ENCODE data around the gene MOGAT3. TPM values are rescaled to one million over a fixed set of nuclear protein-coding genes. Genes with fewer than 3 reads are reported as not detected.

MOGAT3 gene
- total RNA-seq, 2 donors from 2014 or later, result 1.3 TPM; not detected in 1

DNA sequence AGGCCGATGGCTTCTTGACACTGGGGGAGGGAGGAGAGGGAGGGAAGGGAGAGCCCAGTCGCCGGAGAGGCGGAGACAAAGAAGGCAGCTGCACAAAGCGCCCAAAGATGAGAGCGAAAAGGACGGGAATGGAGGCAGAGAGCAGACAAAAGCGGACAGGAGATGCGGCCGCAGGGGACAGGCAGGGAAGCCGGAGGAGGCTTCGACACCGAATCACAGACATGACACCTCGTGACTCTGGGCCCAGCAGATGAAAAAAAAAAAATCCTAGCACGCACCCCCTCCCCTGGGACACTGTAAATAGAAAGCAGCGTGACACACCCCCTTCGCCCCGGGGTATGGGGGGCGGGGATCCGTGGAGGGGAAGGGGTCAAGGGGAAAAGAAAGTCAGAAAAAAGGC, 21.7 kb downstream of the MOGAT3 start:
- H3K4me1 ChIP-seq (ENCODE audit: control insufficient read depth, insufficient read depth, low read length), result no peaks in the 10 kb centered on the region
- H3K27ac Mint-ChIP-seq, result no peak overlapping the region
- H3K9me3 Mint-ChIP-seq, result peaks cover 1% of the 10 kb centered on the region
- peak overlapping the region; percentile 56 for H3K4me3 ChIP-seq (ENCODE audit: low read length)
- TF ChIP-seq, protein P1, sequence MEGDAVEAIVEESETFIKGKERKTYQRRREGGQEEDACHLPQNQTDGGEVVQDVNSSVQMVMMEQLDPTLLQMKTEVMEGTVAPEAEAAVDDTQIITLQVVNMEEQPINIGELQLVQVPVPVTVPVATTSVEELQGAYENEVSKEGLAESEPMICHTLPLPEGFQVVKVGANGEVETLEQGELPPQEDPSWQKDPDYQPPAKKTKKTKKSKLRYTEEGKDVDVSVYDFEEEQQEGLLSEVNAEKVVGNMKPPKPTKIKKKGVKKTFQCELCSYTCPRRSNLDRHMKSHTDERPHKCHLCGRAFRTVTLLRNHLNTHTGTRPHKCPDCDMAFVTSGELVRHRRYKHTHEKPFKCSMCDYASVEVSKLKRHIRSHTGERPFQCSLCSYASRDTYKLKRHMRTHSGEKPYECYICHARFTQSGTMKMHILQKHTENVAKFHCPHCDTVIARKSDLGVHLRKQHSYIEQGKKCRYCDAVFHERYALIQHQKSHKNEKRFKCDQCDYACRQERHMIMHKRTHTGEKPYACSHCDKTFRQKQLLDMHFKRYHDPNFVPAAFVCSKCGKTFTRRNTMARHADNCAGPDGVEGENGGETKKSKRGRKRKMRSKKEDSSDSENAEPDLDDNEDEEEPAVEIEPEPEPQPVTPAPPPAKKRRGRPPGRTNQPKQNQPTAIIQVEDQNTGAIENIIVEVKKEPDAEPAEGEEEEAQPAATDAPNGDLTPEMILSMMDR (conservative IDR thresholded peaks at IDR 0.05), result no peak
- H3K36me3 Mint-ChIP-seq (ENCODE audit: low read depth), result peaks cover under 1% of the 10 kb centered on the region
- H3K27ac ChIP-seq (ENCODE audit: low read depth, low read length), result peak overlapping the region; percentile 60
- 5 to 6% methylated on average over 10 to 20 of the region's 20 CpGs for WGBS, 2 experiments (ENCODE audit: insufficient coverage in 1 of 2, insufficient read length in 1 of 2)
- no peaks in the 10 kb centered on the region for H3K36me3 ChIP-seq (ENCODE audit: control insufficient read depth, insufficient read depth, low read length)
- no peak overlapping the region for H3K9ac ChIP-seq (ENCODE audit: extremely low read depth, low read length, poor library complexity, severe bottlenecking)
- H3K27me3 Mint-ChIP-seq (ENCODE audit: insufficient read depth), result peaks cover 87% of the 10 kb centered on the region
- peak; percentile 71 for DNase-seq
- peaks cover 67% of the 10 kb centered on the region for H3K27me3 ChIP-seq (ENCODE audit: control insufficient read depth, insufficient read depth, low read length, poor library complexity, severe bottlenecking)
- no peaks in the 10 kb centered on the region for H3K9me3 ChIP-seq (ENCODE audit: control insufficient read depth, low read length)
- H3K4me1 Mint-ChIP-seq, result peaks cover 10% of the 10 kb centered on the region
- peak overlapping the region; percentile 49 for H3K4me3 Mint-ChIP-seq

DNA sequence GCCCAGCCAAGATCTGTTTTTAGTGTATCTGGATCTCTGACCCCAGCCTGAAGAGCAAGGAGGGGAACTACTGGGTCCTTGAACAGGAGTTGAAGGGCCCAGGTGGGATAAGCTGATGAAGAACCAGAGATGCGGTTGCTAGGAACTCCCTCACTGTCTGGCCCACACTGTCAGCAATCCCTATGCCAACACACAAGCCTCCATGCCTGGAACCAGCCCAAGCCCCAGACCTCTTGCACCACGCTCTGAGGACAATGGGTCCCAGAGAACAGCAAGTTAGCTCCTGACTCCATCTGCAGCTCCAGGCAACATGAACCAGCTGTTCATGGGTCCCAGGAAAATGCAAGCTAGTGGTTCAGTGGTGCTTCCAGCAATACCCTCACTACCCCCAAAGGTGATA, 23.2 kb downstream of the MOGAT3 start:
- TF ChIP-seq, protein P1 (conservative IDR thresholded peaks at IDR 0.05), result no peak
- H3K27ac ChIP-seq (ENCODE audit: low read depth, low read length), result no peak overlapping the region
- H3K27me3 ChIP-seq (ENCODE audit: control insufficient read depth, insufficient read depth, low read length, poor library complexity, severe bottlenecking), result peaks cover 81% of the 10 kb centered on the region
- H3K27me3 Mint-ChIP-seq (ENCODE audit: insufficient read depth), result peaks cover 100% of the 10 kb centered on the region
- H3K4me3 ChIP-seq (ENCODE audit: low read length), result no peak overlapping the region
- H3K36me3 ChIP-seq (ENCODE audit: control insufficient read depth, insufficient read depth, low read length), result no peaks in the 10 kb centered on the region
- H3K27ac Mint-ChIP-seq, result no peak overlapping the region
- H3K9me3 ChIP-seq (ENCODE audit: control insufficient read depth, low read length), result no peaks in the 10 kb centered on the region
- peaks cover 2% of the 10 kb centered on the region for H3K9me3 Mint-ChIP-seq
- no peaks in the 10 kb centered on the region for H3K4me1 ChIP-seq (ENCODE audit: control insufficient read depth, insufficient read depth, low read length)
- 90% methylated on average over 2 of the region's 2 CpGs for whole genome bisulfite sequencing, 2 experiments (ENCODE audit: insufficient coverage in 1 of 2, insufficient read length in 1 of 2)
- H3K4me1 Mint-ChIP-seq, result peaks cover 12% of the 10 kb centered on the region
- no peak overlapping the region for H3K4me3 Mint-ChIP-seq
- no peak overlapping the region for H3K9ac ChIP-seq (ENCODE audit: extremely low read depth, low read length, poor library complexity, severe bottlenecking)
- no peak for DNase-seq
- peaks cover 2% of the 10 kb centered on the region for H3K36me3 Mint-ChIP-seq (ENCODE audit: low read depth)

DNA sequence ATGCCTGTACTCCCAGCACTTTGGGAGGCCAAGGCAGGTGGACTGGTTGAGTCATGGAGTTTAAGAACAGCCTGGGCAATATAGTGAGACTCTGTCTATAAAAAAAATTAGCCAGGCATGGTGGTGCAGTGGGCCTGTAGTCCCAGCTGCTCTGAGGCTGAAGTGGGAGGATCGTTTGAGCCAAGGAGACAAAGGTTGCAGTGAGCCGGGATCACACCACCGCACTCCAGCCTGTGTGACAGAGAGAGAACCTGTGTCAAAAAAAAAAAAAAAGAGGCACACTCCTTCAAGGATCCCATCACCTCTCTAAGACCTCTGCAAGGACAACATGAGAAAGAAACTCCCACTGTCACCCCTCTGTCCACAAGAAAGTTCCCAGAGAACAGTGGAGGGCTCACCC, 25.2 kb downstream of the MOGAT3 start:
- Mint-ChIP-seq H3K4me3 (no peak overlapping the region), H3K27ac (no peak overlapping the region), H3K27me3 (ENCODE audit: insufficient read depth) (peaks cover 100% of the 10 kb centered on the region), H3K4me1 (peaks cover 14% of the 10 kb centered on the region), H3K9me3 (peaks cover 2% of the 10 kb centered on the region), H3K36me3 (ENCODE audit: low read depth) (peaks cover 2% of the 10 kb centered on the region)
- Histone ChIP-seq H3K9ac (ENCODE audit: extremely low read depth, low read length, poor library complexity, severe bottlenecking) (no peak overlapping the region), H3K36me3 (ENCODE audit: control insufficient read depth, insufficient read depth, low read length) (no peaks in the 10 kb centered on the region), H3K27ac (ENCODE audit: low read depth, low read length) (no peak overlapping the region), H3K4me3 (ENCODE audit: low read length) (no peak overlapping the region), H3K27me3 (ENCODE audit: control insufficient read depth, insufficient read depth, low read length, poor library complexity, severe bottlenecking) (peaks cover 91% of the 10 kb centered on the region), H3K4me1 (ENCODE audit: control insufficient read depth, insufficient read depth, low read length) (no peaks in the 10 kb centered on the region), H3K9me3 (ENCODE audit: control insufficient read depth, low read length) (no peaks in the 10 kb centered on the region)
- TF ChIP-seq, protein P1 (conservative IDR thresholded peaks at IDR 0.05), result no peak
- WGBS, 2 experiments (ENCODE audit: insufficient coverage in 1 of 2, insufficient read length in 1 of 2), result 60% methylated on average over 3 of the region's 3 CpGs; no CpG with 5 or more reads in 1 of the 2 experiments
- no peak for DNase-seq
